Hematopoietic multipotent progenitor cell (in vitro differentiated cells): ENCODE data around the gene ABCA4. TPM values are rescaled to one million over a fixed set of nuclear protein-coding genes. Genes with fewer than 3 reads are reported as not detected.

Source experiments
- DNase-seq, 3 donors: peaks; one replicate each; pipeline ENCODE4 v3.0.0-alpha.2; 2011 to 2015; ENCODE audit warnings: low read depth in 2 of 3, low spot score in 2 of 3
- total RNA-seq: library from RNA; depleted of rRNA; stranded (reverse); fragments of >200 nt; gene quantifications from one replicate; pipeline ENCODE4 v1.2.3, GENCODE V29; 2012

Gene ABCA4
- total RNA-seq, 1 donor: not detected

DNA sequence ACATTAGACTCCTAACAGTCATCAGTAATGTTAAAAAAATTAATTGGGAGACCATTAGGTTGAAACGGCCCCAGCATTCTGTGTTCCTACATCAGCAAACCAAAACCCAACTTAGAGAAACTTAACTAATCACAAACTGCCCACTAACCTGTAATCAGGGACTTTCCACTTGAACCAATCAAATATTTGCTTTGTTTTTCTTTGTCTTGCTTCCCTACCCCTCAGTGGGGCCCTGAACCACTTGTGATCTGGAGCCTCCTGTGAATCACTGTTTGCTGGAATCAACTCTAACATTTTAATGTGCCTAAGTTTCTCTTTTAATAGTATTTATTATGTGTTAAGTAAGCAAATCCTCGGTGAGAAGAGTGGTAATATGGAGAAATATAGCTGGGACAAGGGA, 64.0 kb downstream of the ABCA4 start:
- DNase-seq: no peak

DNA sequence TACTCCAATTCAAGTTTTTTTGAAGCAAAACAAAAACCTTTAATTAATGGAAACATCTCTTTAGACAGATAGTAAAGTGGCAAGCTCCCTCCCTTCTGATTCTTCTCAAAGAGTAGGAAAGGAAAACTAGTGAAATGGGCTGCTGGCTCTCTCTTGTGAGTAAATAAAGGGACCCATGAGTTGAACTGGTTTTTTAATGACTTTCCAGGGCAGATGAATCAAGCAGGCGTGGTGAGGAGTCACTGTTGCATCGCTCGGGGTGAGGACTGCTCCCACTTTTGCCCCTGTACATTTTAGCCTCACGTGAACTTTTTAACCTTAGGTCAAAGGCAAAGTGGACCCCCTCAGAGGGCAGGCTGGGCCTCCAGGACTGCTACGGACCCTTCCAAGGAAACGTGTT, 64.8 kb downstream of the ABCA4 start:
- DNase-seq: no peak

DNA sequence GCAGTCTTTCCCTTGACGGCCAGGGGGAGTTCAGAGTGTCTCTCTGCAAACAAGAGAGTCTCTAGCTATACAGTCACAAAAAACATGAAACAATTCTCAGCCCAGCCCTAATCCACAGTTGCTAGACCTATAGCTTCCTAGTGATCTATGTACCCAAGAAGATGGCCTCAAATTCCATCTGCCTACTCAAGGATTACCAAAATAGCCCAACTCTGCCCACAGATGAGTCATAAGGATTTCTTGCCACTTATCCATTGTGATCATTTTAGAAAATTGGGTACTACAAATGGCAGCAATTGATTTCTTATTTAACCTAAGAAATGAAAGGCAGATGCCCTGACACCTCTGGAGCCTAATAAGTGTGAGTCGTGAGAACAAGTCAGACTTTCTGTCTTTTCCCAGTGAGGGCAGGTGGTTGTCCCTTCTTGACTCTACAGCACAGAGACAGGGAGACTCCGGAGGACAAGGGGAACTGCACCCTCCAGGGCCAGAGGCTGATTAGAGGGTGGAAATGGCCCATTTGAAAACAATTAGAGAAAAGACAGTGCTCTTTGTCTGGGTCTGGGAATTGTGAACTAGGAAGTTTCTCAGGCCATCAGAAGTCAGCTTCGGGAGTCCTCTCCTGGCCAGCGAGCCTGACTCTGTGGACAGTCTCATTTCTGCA, 65.4 kb downstream of the ABCA4 start:
- DNase-seq: no peak

GRCh38 chr1:94050675-94051074, 70.3 kb downstream of the ABCA4 start:
- DNase-seq: no peak

DNA sequence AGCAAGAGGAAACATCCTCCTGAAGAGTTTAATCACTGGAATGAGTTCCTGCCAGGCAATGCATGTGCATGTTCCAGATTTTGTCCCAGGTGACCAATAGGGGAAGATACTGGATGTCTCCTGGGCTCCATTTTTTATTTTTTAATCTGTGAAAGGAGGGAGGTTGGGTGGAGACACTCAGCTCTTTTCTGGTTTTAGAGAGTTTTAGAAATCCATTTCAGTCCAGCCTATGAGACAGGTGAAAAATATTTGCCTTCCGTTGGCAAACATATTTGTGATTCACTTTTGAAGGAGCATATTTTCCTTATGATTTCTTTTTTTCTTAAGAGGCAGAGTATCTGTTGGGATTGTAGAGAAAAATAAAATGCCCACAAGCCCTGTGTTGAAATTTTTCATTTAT, 70.7 kb downstream of the ABCA4 start:
- DNase-seq: no peak

- DNase-seq: no peak
Observed at GRCh38 chr1:94049791-94050190, 71.2 kb downstream of the ABCA4 start.

DNA sequence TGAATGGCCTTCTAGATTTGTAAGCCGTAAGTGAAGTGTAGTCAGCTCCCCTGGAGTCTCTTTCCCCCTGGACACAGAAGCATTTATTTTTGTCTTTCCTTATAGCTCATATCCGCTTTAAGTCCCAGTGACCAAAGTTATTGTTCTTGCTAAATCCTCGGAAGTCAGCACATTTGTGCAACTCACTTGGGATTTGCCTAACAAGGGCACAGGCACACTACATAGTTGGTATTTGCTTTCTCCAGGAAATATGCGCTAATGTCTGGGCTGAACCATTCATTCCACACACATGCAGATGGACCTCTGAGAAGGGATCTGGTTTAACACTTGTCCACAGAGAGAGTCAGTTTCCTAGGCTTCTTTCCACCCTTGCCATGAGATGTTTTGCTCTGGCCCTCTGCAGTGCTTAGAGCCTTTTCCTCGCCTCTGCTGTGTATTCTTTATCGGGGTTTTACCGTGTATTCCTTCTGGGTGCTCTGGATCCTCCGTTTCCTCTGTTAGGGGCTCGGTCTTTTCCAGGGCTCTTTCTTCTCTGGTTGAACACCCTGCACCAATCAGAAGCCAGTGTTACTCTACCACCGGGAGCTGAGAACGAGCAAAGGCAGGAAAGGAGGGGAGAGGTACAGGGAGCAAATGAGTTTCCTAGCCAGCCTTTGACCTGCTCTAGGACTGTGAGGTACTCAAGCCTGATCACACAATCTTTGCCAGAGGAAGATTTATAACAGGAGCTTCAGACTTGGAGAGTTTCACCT, 72.4 kb downstream of the ABCA4 start:
- no peak for DNase-seq

- no peak for DNase-seq
Observed at GRCh38 chr1:94047949-94048348, 73.0 kb downstream of the ABCA4 start.

DNA sequence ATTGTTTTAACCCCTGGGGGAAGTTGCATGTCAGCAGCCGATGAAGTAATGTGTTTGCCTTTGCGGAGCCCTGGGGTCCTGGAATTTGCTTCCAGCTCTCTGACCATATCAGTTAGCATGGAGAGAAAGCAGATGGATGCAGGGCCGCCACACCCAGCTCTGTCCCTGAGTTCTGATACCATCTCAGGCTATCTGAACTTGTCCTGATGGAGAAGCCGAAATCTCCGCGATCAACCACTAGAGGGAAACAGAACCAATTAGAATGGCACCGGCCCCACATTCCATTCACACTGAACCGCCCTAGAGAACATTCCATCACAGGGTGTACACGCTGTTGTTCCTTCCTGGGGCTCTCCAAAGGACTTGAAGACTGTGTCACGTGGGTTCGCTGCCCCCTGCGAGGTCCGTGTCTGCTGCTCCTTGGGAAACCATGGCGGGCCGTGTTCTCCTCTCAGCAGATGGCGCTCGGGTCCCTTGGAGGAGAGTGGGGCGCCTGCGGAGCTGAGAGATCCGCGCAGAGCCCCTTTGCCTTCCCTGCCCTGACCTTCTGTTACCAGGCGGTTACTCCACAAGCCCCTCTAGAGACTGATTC, 75.4 kb downstream of the ABCA4 start:
- peak in 2 of 3 donors; percentile 46 to 71 for DNase-seq

DNA sequence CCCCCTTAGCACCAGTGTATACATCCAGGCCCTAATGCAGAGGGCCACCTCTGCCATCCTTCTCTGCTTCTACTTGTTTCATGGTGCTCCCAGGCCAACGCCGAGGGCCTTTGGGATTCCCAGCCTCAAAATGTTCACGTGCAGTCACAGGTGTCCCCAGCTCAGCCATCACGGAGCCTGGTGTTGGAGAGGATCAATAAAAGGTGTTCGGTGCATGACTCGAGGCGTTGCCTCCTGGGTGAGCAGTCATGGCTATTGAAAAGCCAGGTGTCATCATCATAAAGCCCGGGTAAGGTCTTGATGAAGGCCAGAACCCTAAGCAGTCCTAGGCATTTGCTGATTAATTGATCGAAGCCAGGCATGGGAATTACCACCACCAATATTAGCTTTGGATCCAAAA, 76.1 kb downstream of the ABCA4 start:
- no peak for DNase-seq

DNA sequence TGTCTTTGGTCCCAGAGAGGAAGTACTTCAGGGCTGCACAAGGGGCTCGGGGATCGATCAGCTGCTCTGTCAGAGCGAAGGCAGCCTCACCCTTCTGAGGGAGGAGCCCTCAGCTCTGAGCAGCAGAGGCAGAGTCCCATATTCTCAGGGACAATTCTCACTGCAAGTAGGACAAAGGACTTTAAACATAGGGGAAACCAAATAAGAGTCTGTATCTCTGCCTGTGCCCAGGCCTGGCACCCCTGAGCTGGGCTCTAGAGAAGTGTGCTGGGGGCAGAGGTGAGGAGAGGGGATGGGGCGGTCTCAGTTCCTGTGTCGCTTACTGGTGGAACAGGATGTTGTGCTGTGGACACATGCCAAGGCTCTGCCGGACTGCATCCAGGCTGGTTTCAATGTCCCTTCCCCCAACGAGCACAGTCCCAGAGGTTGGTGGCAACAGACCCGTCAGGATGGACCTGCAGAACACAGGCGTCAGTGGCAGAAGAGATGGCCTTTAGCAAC, 76.6 kb downstream of the ABCA4 start:
- no peak for DNase-seq

DNA sequence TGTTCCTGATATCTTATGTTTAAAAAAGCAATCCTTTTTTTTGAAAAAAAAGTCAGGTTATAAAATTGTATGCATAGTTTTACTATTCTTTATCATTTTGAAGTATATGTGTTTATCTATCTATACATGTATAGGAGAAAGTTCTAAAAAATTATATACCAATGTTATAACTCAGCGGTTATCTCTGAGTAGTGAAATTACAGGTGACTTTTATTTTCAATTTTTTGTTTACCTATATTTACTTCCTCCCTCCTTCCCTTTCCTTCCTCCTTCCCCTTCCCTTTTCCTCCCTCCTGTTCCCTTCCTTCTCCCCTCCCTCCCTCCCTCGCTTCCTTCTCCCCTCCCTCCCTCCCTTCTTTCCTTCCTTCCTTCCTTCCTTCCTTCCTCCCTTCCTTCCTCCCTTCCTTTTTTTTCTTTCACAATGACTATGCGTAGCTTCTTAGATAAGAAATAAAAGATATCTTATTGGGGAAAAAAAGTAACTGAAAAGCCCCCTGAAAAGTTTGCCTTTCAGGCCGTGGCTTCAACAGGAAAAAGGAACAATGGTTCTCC, 77.1 kb downstream of the ABCA4 start:
- DNase-seq: no peak

DNA sequence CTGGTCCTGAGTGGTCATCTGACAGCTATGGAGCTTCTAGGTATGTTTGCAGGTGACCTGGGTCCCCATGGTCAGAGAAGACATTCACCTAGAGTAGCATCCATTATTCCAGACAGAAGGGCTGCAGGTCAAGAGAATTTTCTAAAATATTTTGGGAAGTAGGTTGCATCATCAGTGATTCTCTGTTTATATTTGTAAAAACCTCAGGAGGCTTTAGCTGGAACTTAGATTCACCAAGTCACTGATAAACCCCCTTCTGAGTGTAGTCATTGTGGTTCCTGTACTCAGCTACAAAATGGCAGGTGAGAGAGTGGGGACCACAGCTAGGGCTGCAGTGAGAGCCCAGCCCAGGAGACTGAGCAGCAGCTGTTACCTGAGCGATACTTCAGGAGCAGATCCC, 78.6 kb downstream of the ABCA4 start:
- DNase-seq: no peak

- no peak for DNase-seq
Observed at GRCh38 chr1:94039871-94040569, 80.9 kb downstream of the ABCA4 start.

- peak; percentile 17 to 80 (median 54) for DNase-seq
Observed at GRCh38 chr1:94039514-94039870, 81.5 kb downstream of the ABCA4 start.

DNA sequence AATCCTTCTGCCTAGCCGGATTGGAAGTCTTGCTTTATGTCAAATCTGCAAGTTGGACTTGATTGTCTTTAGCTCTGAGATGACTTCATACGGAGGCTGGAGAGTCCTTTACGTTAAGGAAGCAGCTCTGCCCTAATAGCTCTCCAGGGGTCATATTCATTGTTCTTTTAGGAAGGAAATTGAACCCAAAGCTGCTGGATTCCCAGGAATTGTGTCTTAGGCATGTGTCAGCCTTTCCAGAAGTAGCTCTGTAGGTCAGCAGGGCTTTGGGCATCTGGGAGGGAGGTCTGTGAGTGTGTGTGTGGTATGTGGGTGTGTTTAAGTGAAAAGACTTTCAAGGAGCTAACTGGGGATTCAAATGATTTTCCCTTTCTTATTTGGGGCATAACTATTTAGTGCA, 82.4 kb downstream of the ABCA4 start:
- no peak for DNase-seq

DNA sequence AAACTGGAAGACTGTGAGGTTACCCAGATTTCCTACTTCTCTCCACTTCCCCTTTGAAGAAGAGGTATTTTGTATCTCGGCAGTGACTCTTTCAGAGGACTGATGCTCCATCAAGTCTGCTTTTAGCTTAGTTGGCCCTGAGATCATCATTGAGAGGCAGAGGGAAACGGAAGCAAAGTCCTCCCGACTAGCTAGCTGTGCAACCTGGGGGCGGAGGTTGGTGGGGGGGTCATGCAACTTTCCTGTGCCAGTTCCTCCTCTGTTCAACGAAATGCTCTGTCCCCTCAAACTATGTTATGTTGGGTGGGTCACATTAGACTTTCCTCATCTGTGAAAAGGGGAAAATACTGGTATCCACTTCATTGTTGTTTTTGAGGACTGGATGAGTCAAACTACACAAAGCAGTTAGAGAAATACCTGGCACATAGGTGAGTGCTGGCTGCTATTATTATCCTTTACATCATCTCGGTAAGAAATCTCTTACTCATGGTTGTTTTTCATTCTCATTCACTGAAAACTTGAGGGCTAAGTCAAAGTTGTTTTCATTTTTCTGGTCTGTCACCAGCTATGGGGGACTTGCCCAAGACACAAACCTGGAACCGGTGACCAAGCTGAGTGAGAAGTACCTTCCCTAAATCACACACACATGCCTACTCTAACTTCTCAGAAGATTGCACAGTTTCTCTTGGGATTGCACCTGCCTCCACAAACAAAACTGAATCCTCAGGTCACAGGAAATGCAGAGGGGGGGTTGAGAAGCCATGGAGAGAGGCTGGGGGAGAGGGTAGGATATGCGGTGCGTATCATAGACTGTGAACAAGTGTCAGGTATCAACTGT, 83.3 kb downstream of the ABCA4 start:
- DNase-seq: no peak

- no peak for DNase-seq
Observed at GRCh38 chr1:94036730-94037129, 84.2 kb downstream of the ABCA4 start.

- no peak for DNase-seq
Observed at GRCh38 chr1:94033849-94034248, 87.1 kb downstream of the ABCA4 start.

DNA sequence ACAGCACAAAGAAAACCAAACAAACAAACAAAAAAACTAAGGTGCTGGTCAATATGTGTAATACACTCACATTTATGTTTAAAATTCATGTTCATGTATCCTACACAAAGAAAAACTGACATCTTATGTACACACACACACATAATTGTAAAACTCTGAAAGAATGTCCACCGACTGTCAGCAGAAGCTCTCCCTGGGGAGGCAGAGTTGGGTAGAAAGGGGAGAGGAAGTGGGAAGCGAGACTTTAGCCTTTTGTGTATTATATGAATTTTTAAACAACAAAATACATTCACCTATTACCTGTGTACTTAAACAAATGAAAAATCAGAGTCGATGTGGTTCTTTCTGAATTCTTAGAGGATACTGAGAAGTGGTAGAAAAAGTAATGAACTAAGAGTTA, 88.3 kb downstream of the ABCA4 start:
- no peak for DNase-seq
